OCI-M2 (cell line): ENCODE data around the gene PKN2.
A peak's percentile ranks its signal among the peaks of the same experiment; 100 is the strongest.

ENCODE experiments used
- DNase-seq: peaks from one replicate; lab custom pipeline; 2025; ENCODE audit not compliant: unreplicated experiment; lab: John Stamatoyannopoulos, UW

Gene PKN2

DNA sequence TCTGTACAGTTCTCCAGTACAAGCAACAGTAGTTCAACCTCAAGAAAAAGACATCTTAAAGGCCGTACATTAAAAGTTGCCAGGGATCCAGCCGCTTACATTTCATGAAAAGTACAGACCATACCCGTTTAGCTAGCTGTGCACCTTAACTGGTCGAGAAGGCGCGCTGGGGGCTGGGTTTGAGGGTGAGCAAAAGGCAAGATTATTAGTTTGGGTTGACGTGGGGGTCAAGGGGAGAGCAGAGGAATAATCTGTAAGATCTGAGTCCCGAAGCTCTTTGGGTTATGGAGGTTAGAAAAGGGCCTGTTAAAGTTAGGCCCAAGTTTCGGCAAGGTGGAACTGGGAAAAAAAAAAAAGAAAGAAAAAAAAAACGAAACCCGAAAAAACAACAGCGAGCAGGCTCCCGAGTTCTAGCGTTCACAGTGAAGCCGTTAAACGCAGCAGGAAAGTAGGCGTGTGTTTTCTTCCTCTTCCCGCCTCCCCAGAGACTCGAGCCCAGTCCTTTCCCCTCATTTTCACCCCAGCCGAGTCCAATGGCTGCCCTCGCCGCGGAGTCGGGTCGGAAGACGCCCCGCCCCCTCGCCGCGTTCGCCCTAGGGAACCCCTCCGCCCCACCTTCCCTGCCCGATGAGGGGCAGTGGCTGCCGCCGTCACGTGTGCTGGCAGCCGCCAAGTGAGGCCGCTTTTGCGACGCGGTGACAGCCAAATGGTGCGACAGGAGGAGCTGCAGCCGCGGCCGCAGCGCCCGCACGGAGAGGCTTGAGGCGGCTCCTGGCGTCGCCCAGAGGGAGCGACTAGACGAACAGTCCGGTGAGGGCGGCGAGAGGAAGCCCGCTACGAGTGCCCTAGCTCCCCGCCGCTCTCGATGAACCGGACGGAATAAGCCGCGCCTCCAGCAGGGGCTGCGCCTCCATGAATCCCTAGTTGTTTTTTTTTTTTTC is at the start of gene PKN2:
Gene PKN2, plus strand, starts transcription at position 733 of the 941 bp plus-strand sequence. CDS start 308 bp downstream, outside the sequence.
- peak; percentile 56 for DNase-seq

DNA sequence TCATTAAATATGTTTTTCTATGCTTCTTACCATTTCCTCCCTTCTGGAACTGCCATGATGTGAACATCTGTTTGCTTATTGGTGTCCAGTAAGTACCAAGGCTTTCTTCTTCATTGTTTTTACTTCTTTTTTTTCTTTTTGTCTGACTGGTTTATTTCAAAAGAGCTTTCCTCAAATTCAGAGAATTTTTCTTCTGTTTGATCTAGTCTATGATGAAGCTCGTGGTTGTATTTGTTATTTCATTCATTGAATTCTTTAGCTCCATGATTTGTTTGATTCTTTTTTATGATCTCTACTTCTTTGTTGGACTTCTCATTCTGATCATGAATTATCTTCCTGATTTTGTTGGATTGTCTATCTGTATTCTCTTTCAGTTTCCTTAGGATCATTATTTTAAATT is 49.5 kb upstream of the PKN2 start:
- no peak for DNase-seq

DNA sequence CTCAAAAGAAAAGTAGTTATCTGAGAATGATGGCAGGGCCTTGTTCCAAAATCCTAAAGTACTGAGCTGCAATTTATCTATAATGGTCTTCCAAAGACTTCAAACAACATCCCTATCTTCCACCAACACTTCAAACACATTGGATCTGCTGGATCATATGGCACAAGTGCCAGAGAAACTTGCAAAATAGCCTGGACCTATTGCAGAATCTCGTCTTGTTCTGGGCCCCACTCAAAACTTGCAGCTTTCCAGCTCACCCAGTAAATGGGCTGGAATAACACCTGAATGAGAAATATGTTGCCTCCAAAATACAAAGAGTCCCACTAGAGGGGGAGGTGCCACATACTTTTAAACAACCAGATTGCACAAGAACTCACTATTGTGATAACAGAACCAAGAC is 44.0 kb upstream of the PKN2 start:
- no peak for DNase-seq

DNA sequence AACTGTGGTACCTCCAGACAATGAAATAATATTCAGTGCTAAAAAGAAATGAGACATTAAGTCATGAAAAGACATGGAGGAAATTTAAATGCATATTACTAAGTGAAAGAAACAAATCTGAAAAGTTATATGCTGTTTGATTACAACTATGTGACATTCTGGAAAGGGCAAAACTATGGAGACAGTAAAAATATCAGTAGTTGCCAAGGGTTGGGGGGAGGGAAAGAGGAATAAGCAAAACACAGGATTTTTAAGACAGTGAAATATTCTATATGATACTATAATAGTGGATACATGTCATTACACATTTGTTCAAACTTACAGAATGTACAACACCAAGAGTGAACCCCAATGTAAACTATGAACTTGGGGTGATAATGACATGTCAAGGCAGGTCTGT is 38.2 kb upstream of the PKN2 start:
- no peak for DNase-seq

DNA sequence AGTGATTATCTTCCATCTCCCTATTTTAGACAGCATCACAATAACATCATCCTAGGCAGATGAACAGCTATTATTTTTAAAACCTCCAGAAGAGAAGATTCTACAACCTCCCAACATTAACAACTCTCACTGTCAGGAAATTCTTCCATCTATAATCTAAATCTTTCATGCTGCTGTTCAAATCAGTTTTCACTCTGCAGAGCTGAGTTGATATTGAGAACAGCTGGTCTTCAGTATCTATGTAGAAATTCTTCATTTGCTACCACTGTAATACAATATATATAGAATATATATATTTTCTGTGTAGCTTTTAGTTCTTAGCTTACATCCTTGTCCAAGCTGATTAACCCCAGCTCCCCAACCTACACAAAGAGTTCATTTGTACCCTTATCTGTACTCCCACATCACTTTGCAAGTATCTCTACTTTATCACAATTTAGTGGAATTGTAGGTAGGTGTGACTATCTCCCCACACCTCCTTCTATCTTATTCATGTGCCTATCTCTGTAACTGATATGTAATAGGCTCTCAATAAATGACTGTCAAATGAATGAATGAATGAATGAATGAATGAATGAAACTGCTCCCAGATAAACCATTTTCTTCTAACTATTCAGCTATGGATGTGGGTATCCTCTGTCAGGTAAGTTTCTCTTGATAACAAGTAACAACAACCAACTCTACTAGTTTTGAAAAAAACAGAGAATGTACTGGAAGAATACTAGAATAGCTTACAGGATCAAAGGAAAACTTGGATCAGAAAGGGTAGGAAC is 37.4 kb upstream of the PKN2 start:
- DNase-seq: no peak

DNA sequence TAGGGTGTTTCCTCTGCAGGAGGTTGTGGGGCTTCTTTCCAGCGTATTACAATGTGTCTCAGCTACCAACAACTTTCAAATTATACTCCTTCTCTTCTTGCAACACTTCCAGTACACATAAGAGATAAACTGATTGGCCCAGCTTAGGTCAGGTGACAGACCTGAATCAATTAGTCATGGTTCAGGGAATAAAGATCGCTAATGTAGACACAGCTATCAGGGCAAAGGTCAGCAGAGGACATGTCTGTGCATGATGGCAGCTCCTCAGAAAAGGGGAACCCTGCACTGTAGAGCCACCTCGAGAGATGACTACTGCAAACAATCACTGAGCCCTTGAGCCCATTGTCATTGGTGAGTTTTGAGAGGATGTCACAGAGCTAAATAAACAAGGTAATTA is 36.8 kb upstream of the PKN2 start:
- no peak for DNase-seq

DNA sequence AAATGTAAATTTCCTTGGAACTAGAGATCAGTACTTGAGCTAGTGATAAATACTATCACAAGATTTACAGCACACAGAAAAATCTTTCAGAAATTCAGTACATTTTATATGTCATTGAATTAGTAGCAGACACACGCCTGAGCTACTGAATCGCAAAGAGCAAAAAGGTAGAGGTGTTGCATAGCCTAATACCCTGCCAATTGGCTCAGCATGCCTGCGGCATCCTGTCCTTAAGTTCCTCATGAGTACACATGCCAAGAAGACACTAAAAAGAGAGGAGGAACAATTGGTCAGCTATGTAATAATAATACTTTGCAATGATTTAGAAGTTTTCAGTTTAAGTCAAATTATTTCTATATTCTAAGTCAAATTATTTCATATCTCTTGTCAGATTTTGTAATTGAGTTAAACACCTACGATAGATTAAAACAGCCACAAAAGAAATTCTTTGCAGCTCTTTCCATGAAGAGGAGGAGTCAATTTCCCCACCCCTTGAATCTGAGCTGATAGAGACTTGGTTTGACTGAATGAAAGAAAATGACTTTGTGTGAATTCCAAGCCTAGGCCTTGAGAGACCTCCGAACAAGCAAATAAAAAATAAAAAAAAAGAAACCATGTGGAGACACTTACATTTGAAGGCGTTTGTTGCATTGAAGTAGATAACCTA is 36.2 kb upstream of the PKN2 start:
- DNase-seq: no peak

DNA sequence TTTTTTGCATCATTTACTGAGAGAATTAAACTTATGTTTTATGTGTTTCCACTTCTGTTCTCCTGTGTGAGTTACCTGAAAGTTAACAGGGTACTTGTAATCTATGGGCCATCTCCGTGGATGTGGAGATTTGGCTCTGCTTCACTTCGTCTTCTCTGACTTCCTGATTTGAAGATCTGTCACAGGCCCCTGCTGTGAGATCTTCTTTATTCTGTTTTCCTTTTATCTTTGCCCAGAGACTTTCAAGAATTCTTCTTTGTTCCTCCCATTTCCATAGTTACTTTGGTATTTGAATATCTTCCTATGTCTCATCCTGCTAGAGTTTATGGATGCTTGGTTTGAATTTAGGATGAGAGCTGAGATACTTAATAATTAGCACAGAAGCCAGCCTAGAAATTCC is 35.4 kb upstream of the PKN2 start:
- DNase-seq: no peak

DNA sequence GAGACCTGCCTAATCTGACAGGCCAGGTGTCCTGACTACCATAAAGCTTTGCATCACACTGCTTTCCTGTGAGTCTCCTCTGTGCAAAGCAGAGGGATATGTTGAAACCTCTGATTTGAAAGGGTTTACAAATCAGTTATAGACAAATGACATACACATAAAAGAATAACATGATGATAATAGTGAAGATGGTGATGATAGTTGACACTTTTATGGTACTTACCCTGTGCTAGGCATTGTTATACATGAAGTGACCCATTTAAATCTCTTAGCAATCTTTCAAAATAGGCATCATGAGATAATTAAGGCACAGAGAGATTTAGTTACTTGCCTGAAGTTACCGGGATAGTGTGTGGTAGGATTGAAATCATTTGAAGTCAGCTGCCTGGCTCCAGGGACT is 34.1 kb upstream of the PKN2 start:
- DNase-seq: no peak

DNA sequence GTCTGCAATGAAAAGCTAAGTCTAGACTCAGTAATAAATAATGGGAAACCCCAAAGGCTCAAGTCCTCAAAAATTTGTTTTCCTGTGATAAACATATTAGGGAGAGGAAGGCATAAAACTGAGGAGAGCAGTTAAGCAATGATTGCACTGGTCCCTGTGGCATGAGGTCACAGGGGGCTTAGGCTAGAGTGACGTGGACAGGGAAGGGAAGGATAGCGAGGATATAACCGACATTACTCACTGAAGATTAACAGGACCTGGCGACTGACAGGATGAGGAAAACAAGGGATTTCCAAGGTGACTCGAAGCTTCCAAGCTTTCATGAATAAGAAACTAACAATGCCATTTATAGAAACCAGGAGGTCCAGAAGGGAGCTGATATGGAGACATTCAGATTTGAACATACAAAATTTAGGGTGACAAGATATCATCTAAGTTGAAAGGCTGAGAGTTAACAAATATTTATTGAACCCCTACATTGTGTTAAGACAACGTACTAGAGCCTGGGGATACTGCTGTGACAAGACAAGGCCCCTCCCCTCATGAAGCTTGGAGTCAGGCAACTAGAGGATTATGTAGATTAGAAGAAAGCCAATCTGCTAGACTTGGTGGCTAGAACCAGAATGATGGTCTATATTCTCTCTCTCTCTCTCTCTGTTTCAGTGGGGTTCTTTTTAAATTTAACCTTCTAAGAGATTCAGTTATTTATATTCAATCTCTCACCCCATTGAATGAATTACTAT is 33.2 kb upstream of the PKN2 start:
- DNase-seq: no peak

DNA sequence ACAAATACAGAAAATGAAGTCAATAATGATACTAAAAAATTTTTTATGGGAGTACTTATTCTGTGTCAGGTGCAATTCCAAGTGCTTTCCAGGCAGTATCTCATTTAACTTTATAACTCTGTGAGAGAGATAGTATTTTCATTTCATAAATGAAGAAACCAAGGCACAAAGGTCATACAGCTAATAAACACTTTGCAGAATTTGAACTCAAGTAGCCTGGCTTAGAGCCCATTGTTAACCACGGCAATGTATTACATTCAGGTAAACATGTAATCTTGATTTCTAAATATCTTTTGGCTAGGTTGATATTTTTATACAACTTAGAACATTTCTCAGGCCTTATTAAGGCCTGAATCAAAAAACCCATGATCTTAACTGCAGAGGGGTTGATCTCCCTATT is 28.9 kb upstream of the PKN2 start:
- DNase-seq: no peak

DNA sequence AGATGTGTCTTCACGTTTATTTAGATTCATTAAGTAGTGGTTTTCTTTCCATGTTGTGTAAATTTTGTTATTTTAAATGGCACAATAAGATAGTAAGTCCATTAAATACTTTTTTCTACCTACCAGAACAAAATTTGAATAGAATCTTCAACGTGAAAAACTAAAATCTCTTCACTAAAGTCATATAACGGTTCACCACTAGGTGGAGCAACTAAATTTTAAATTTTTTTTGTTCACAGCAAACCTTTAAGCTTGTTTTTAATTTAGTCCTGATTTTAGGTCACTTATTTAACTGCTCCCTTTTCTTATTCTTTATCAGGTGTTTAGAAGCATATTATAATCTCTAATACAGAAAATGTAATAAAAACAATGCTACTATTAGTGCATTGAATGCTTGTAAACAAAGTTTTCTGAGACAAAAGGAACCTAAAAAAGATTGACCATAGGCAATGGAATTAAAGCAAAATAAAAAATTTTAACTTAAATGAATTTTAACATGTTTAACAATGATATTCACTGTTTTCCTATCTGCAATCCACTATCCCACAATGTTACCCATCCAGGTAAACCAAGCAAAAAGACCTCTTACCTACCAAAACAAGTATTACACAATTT is 28.3 kb upstream of the PKN2 start:
- no peak for DNase-seq

DNA sequence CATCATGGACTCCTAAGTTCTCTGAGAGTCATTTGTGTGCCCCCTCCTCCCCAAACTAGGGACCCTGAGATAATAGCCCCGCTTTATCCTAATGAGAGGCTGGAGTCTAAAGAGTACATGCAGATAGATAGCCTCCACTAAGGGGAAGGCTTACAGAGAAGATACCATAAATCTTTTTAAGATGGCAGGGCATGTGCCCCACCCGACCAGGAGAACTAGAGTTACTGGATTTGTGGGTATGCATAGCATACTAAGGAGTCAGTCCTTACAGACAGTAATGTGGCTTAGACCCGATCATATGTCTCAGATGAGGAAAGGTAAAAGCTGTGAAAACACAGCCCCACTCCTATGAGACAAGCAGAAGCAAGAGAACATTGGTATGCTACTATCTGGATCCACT is 25.7 kb upstream of the PKN2 start:
- no peak for DNase-seq

DNA sequence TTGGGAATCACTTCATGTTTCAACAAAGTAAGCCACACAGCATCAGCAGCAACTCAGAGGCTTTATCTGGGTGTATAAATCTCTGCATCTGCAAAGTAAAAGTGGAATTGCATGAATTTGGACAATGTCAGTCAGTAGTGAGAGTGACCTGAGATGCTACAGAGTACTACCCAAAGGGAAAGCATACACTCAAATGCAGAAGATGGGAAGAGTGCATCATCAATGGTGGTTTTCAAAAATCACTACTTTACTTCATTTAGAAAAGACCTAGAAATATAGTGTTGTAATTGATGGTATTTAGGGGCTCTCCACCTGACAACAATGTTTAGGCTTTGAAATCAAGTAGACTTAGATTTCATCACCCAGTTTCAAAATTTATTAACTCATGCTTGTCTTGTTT is 24.5 kb upstream of the PKN2 start:
- no peak for DNase-seq

DNA sequence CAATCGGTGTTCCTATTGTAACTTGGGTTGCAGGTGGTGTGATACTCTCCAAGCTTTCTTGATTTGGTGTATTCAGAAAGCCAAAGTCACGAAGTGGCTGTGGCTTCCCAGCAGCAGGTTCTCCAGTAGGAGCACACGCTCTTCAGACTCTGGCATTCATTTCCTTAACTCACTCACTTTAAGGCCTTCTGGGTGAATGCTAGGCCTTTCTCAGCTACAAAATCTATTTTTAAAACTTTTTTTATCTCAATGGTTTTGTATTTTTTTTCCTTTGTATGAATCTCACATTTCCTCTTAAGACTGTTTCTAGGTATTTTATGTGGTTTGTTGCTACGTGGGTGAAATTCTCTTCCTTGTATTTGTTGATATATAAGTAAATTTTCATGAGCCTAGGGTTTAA is 22.9 kb upstream of the PKN2 start:
- no peak for DNase-seq

DNA sequence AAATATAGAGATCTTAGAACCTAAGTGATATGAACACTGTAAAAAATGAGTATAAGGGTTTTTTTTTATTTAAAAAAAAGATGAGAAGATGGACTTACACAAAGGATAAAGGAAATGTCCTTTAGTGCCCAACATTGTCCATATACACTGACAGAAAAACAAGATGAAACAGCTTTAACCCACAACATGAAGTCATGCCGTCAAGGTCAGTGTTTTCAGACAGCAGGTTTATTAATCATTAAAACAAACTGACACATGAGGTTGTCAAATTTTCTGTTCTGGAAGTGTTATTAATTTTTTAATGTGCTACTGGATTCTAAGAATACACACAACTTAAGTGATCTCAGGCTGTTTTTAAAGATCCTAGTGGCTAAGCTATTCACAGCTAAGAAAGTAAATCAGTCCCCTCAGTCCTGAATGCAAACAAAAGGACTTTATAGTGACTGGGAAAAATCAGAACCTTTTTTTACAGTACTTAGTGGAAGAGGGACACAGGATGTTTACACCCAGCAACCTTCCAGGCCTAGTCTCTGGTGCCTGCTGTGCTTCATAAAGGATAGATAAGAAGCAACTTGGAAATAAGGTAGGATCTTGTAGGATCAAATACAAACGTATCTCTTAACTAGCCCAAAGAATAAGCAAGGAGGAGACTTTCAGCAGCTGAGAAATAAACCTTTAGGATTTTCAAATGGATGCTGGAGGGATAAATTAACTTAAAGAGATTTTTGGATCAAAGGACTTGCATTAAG is 21.9 kb upstream of the PKN2 start:
- DNase-seq: no peak

DNA sequence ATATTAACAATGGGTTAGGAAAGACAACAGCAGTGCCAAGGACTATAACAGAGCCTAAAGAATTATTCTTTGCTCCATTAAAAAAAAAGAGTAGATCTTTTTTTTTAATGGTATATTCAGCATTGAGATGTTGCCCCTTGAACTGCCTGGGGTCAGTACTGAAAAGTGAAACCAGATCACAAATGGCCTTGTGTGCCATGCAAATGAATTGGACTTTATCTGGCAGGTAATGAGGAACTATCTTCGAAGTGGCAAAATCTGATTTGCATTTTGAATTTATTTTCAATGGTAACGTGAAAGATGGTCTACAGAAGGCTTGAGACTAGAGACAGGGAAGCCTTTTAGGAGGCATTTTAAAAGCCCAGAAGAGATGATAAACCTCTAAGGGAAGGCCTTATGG is 21.4 kb upstream of the PKN2 start:
- DNase-seq: no peak

DNA sequence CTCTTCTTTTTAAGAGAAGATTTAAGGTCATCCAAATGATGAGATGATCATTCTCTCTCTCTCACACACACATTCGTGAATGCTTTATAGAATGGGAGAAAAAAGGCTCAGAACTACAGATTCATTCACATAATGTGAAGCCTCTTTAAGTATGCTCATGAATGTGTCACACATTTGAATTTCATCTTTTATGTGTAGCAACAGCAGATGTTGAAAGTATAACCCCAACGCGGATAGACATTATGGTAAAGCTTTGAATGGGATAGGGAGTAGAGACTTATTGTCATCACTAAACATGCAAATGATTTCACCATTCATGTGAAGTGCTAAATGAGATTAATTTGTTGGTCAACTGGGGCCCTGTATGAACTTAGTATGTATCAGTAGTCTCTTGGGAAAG is 15.7 kb upstream of the PKN2 start:
- DNase-seq: no peak

DNA sequence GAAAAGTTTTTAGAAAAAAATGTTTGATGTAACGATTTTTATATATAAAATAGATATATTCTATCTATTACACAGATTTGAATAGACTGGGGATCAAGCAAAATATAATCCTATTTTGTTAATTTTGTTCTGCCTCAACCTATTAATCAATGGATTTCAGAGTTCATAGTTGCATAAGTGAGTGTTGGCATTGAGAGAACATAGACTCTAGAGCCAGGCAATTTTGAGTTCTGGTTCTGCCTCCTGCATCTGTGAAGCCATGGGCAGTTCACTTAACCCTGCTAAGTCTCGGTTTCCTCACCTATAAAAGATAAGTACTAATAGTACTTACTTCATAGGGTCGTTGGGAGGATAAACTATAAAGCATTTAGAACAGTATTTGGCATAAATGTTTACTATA is 13.6 kb upstream of the PKN2 start:
- DNase-seq: no peak

DNA sequence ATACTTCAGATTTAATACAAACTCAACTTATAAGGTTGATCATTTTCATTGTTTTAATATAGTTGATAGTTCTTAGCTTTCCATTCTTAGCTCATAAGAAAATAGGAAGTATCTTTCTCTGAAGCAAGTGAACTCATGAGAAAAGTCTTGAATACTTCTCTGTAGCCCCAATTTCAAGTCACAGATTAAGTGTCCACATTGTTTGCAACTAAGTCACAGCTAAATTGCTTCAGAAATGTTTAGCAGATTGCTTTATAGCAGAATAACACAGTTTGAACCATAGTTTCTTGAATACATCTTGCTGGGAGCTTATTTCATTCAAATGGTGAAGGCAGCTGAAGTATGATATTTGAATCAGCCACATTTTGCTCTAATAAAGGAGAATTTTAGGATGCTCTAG is 10.6 kb upstream of the PKN2 start:
- no peak for DNase-seq
